Measurements from ENCODE around the gene CHMP5.

CHMP5 gene

GRCh38 chr9:33244137-33244784, 20.6 kb upstream of the CHMP5 start:
- DNase-seq (ENCODE audit: low read depth), result no peak

GRCh38 chr9:33245341-33245740, 19.5 kb upstream of the CHMP5 start:
- no peak for DNase-seq (ENCODE audit: low read depth)

- DNase-seq (ENCODE audit: low read depth), result no peak
These were observed 18.5 kb upstream of the CHMP5 start for GRCh38 chr9:33246269-33246860.

GRCh38 chr9:33248606-33249005, 16.2 kb upstream of the CHMP5 start:
- no peak for DNase-seq (ENCODE audit: low read depth)

GRCh38 chr9:33249087-33249658, 15.7 kb upstream of the CHMP5 start:
- no peak for DNase-seq (ENCODE audit: low read depth)

- no peak for DNase-seq (ENCODE audit: low read depth)
These were observed 14.9 kb upstream of the CHMP5 start for GRCh38 chr9:33249983-33250382.

- DNase-seq (ENCODE audit: low read depth), result no peak
These were observed 14.3 kb upstream of the CHMP5 start for GRCh38 chr9:33250458-33250995.

- no peak for DNase-seq (ENCODE audit: low read depth)
These were observed 10.6 kb upstream of the CHMP5 start for GRCh38 chr9:33254211-33254610.

GRCh38 chr9:33255014-33255413, 9.8 kb upstream of the CHMP5 start:
- no peak for DNase-seq (ENCODE audit: low read depth)

- no peak for DNase-seq (ENCODE audit: low read depth)
These were observed 9.4 kb upstream of the CHMP5 start for GRCh38 chr9:33255471-33255870.

- no peak for DNase-seq (ENCODE audit: low read depth)
These were observed 8.6 kb upstream of the CHMP5 start for GRCh38 chr9:33256236-33256635.

- DNase-seq (ENCODE audit: low read depth), result no peak
These were observed 7.6 kb upstream of the CHMP5 start for GRCh38 chr9:33257276-33257675.

GRCh38 chr9:33260372-33260771, 4.5 kb upstream of the CHMP5 start:
- no peak for DNase-seq (ENCODE audit: low read depth)

- DNase-seq (ENCODE audit: low read depth), result no peak
These were observed 1.5 kb upstream of the CHMP5 start for GRCh38 chr9:33263131-33264002.

GRCh38 chr9:33264003-33264472, 811 bp upstream of the CHMP5 start:
- peak; percentile 23 for DNase-seq (ENCODE audit: low read depth)

- DNase-seq (ENCODE audit: low read depth), result no peak
These were observed 489 bp downstream of the CHMP5 start for GRCh38 chr9:33265211-33265865.

- no peak for DNase-seq (ENCODE audit: low read depth)
These were observed 2.4 kb downstream of the CHMP5 start for GRCh38 chr9:33267151-33267767.

- no peak for DNase-seq (ENCODE audit: low read depth)
These were observed 5.3 kb downstream of the CHMP5 start for GRCh38 chr9:33270146-33270545.

- DNase-seq (ENCODE audit: low read depth), result no peak
These were observed 7.2 kb downstream of the CHMP5 start for GRCh38 chr9:33272061-33272460.

- DNase-seq (ENCODE audit: low read depth), result no peak
These were observed 8.6 kb downstream of the CHMP5 start for GRCh38 chr9:33273266-33273971.

- no peak for DNase-seq (ENCODE audit: low read depth)
These were observed 9.1 kb downstream of the CHMP5 start for GRCh38 chr9:33273972-33274328.

Data from activated T-cell treated with anti-CD3 and anti-CD28 coated beads for 24 hours (primary cell).